IMR-90 (cell line): ENCODE data around the gene CYP11A1. TPM values are rescaled to one million over a fixed set of nuclear protein-coding genes. Genes with fewer than 3 reads are reported as not detected.

Experiments
- ATAC-seq: fragments of 200-7000 bp; cut with Tn5 transposase; 2 replicates; pipeline ENCODE4 v1.9.1; 2020; ENCODE audit warnings: low read depth, mild to moderate bottlenecking, moderate library complexity
- BruUV-seq: library from RNA; stranded (reverse); fragments of 400-500 nt; replicated peaks from 2 replicates; lab custom pipeline; 2021; lab: Mats Ljungman, UMichigan
- CTCF ChIA-PET: fragments of 300-600 bp; formaldehyde crosslinking; extraction: SDS; loops from one replicate; lab custom pipeline; 2021; ENCODE audit warnings: antibody characterized with exemption; lab: Yijun Ruan, JAX
- POLR2A ChIA-PET: fragments of 300-600 bp; sonication (Branson Sonifier 250); formaldehyde crosslinking; loops from one replicate; lab custom pipeline; 2022; ENCODE audit warnings: antibody characterized with exemption; ENCODE audit not compliant: unreplicated experiment; lab: Charles Lee
- DNase-seq: peaks from one replicate; pipeline ENCODE4 v3.0.0; 2013
- H2AFZ ChIP-seq: replicated peaks from 2 replicates; pipeline ENCODE3; 2013; ENCODE audit warnings: low read length, mild to moderate bottlenecking; ENCODE audit not compliant: poor library complexity
- H2AK5ac ChIP-seq: 2 replicates; pipeline ENCODE4 v1.6.1; 2013; ENCODE audit warnings: low read depth, low read length, inconsistent platforms
- H2AK9ac ChIP-seq: replicated peaks from 2 replicates; pipeline ENCODE3; 2013; ENCODE audit warnings: mild to moderate bottlenecking, low read depth, low read length, moderate library complexity; ENCODE audit not compliant: poor library complexity
- H2BK120ac ChIP-seq: 2 replicates; pipeline ENCODE4 v1.6.1; 2013; ENCODE audit warnings: low read depth, low read length, inconsistent platforms
- H2BK15ac ChIP-seq: 3 replicates; pipeline ENCODE4 v1.6.1; 2013; ENCODE audit warnings: low read depth, low read length, inconsistent platforms
- H2BK20ac ChIP-seq: 2 replicates; pipeline ENCODE4 v1.6.1; 2013; ENCODE audit warnings: low read depth, mild to moderate bottlenecking, inconsistent platforms, low read length, moderate library complexity
- H2BK5ac ChIP-seq: 2 replicates; pipeline ENCODE4 v1.6.1; 2013; ENCODE audit warnings: mild to moderate bottlenecking, low read depth, low read length, inconsistent platforms; ENCODE audit not compliant: poor library complexity, severe bottlenecking
- H3K14ac ChIP-seq: replicated peaks from 2 replicates; pipeline ENCODE4 v1.6.1; 2013; ENCODE audit warnings: low read depth, low read length, inconsistent platforms
- H3K18ac ChIP-seq: 2 replicates; pipeline ENCODE4 v1.6.1; 2013; ENCODE audit warnings: low read depth, low read length, control low read depth
- H3K23ac ChIP-seq: 2 replicates; pipeline ENCODE4 v1.6.1; 2013; ENCODE audit warnings: low read depth, low read length, inconsistent platforms
- H3K27ac ChIP-seq: 2 replicates; pipeline ENCODE4 v1.5.1; 2013; ENCODE audit warnings: mild to moderate bottlenecking, control low read depth, low read length; ENCODE audit not compliant: insufficient read depth
- H3K27me3 ChIP-seq: 2 replicates; pipeline ENCODE4 v1.6.1; 2013; ENCODE audit warnings: low read length; ENCODE audit not compliant: control insufficient read depth, insufficient read depth
- H3K36me3 ChIP-seq: 2 replicates; pipeline ENCODE4 v1.6.1; 2013; ENCODE audit warnings: low read length, mixed read lengths; ENCODE audit not compliant: control insufficient read depth, insufficient read depth
- H3K4ac ChIP-seq: 2 replicates; pipeline ENCODE4 v1.6.1; 2013; ENCODE audit warnings: low read depth, low read length, inconsistent platforms
- H3K4me1 ChIP-seq: 2 replicates; pipeline ENCODE4 v1.6.1; 2013; ENCODE audit warnings: low read length, mixed read lengths; ENCODE audit not compliant: control insufficient read depth, insufficient read depth
- H3K4me2 ChIP-seq: 2 replicates; pipeline ENCODE4 v1.6.1; 2013; ENCODE audit warnings: low read depth, mild to moderate bottlenecking, control low read depth, low read length, moderate library complexity
- H3K4me3 ChIP-seq: 2 replicates; pipeline ENCODE4 v1.5.1; 2013; ENCODE audit warnings: low read depth, mild to moderate bottlenecking, control low read depth, low read length, moderate library complexity; ENCODE audit not compliant: insufficient read depth
- H3K56ac ChIP-seq: 2 replicates; pipeline ENCODE4 v1.6.1; 2013; ENCODE audit warnings: low read length, inconsistent platforms; ENCODE audit not compliant: insufficient read depth; ENCODE audit errors: extremely low read depth
- H3K79me1 ChIP-seq, 2 experiments: 2 replicates each; pipeline ENCODE4 v1.6.1; 2013; ENCODE audit warnings: low read length in 2 of 2, inconsistent platforms in 1 of 2, low read depth in 1 of 2
- H3K9ac ChIP-seq: 2 replicates; pipeline ENCODE4 v1.6.1; 2013; ENCODE audit warnings: low read depth, low read length, control low read depth
- H3K9me1 ChIP-seq: 2 replicates; pipeline ENCODE4 v1.6.1; 2013; ENCODE audit warnings: low read length, inconsistent platforms; ENCODE audit not compliant: insufficient read depth
- H3K9me3 ChIP-seq: 2 replicates; pipeline ENCODE4 v1.6.1; 2013; ENCODE audit warnings: low read length; ENCODE audit not compliant: control insufficient read depth, insufficient read depth
- H4K20me1 ChIP-seq: 2 replicates; pipeline ENCODE4 v1.6.1; 2013; ENCODE audit warnings: low read length, inconsistent platforms; ENCODE audit not compliant: insufficient read depth
- H4K5ac ChIP-seq: 2 replicates; pipeline ENCODE4 v1.6.1; 2013; ENCODE audit warnings: mild to moderate bottlenecking, low read depth, low read length, control low read depth
- H4K8ac ChIP-seq, 2 experiments: 2 replicates each; pipeline ENCODE4 v1.6.1; 2013; ENCODE audit warnings: low read depth in 2 of 2, low read length in 2 of 2, control low read depth in 1 of 2, inconsistent platforms in 1 of 2
- H4K91ac ChIP-seq: 2 replicates; pipeline ENCODE4 v1.6.1; 2013; ENCODE audit warnings: low read depth, low read length, inconsistent platforms; ENCODE audit not compliant: insufficient read depth
- BHLHE40 ChIP-seq: fragments of 150-350 bp; IDR thresholded peaks from 2 replicates; pipeline ENCODE4 v1.6.1; 2016; ENCODE audit warnings: mild to moderate bottlenecking, low read depth, low read length
- CEBPB ChIP-seq: IDR thresholded peaks from 2 replicates; pipeline ENCODE4 v1.6.1; 2012; ENCODE audit warnings: low read depth, low read length, improper control_type of control experiment
- MAZ ChIP-seq: IDR thresholded peaks from 2 replicates; pipeline ENCODE4 v1.6.1; 2012; ENCODE audit warnings: low read depth, mild to moderate bottlenecking, low read length, improper control_type of control experiment, moderate library complexity, borderline replicate concordance
- MXI1 ChIP-seq: IDR thresholded peaks from 2 replicates; pipeline ENCODE4 v1.6.1; 2012; ENCODE audit warnings: low read depth, mild to moderate bottlenecking, low read length, moderate library complexity, borderline replicate concordance
- NFE2L2 ChIP-seq: fragments of 150-350 bp; IDR thresholded peaks from 2 replicates; pipeline ENCODE4 v1.6.1; 2016; ENCODE audit warnings: low read depth, mild to moderate bottlenecking, low read length
- POLR2A ChIP-seq: IDR thresholded peaks from 2 replicates; pipeline ENCODE4 v1.6.1; 2012; ENCODE audit warnings: mild to moderate bottlenecking, low read depth, low read length
- RAD21 ChIP-seq: IDR thresholded peaks from 2 replicates; pipeline ENCODE4 v1.6.1; 2012; ENCODE audit warnings: low read length, improper control_type of control experiment
- RCOR1 ChIP-seq: IDR thresholded peaks from 2 replicates; pipeline ENCODE4 v1.6.1; 2012; ENCODE audit warnings: mild to moderate bottlenecking, low read length, improper control_type of control experiment; ENCODE audit not compliant: insufficient replicate concordance
- RFX5 ChIP-seq: IDR thresholded peaks from 2 replicates; pipeline ENCODE4 v1.8.0; 2012; ENCODE audit warnings: low read depth, mild to moderate bottlenecking, low read length, moderate library complexity
- WGBS, 2 experiments: methylation state at CpG; one replicate each; pipeline versions ENCODE4 v1.1.5 to v1.1.7; 2013; ENCODE audit warnings: missing lambda C conversion rate in 2 of 2; ENCODE audit not compliant: insufficient read length in 1 of 2; ENCODE audit errors: extremely low coverage in 2 of 2; 5-methylcytosine and 5-hydroxymethylcytosine counted together
- dilution Hi-C: fragments of 300-500 bp; cut with HindIII; formaldehyde crosslinking; loops from one replicate; pipeline ENCODE4 v1.14.3; 2018; ENCODE audit warnings: low sequenced_read_pairs; ENCODE audit not compliant: unreplicated experiment
- in situ Hi-C: fragments of 300-500 bp; cut with MboI; formaldehyde crosslinking; loops from 3 replicates; pipeline ENCODE4 v1.14.3; 2019; ENCODE audit warnings: low sequenced_read_pairs, inconsistent platforms, mixed read lengths
- intact Hi-C: fragments of 100-400 bp; cut with micrococcal nuclease; formaldehyde crosslinking; loops from 2 replicates; pipeline ENCODE4 v1.10.0; 2022
- polyA plus RNA-seq, 3 experiments: library from polyadenylated mRNA; depleted of rRNA; stranded (reverse); fragments of >200 nt; gene quantifications; 2 replicates each; pipeline ENCODE4 v1.2.3, GENCODE V29; 2012; ENCODE audit warnings: low replicate concordance in 1 of 3
- total RNA-seq: library from RNA; depleted of rRNA; stranded (reverse); fragments of >200 nt; gene quantifications from 2 replicates; pipeline ENCODE4 v1.2.3, GENCODE V29; 2012
- TF ChIP-seq, protein P1 (sequence below): conservative IDR thresholded peaks from 2 replicates; pipeline ENCODE4 v1.5.1; 2012; ENCODE audit warnings: mild to moderate bottlenecking, low read depth, low read length, improper control_type of control experiment
- TF ChIP-seq, protein P2 (sequence below): fragments of 150-350 bp; IDR thresholded peaks from 2 replicates; pipeline ENCODE4 v1.6.1; 2016; ENCODE audit warnings: low read depth, mild to moderate bottlenecking, low read length, moderate library complexity, borderline replicate concordance

The CYP11A1 gene
- total and polyA plus RNA-seq, 2 of the 4 experiments (the other 2 are of a cell fraction) = 0.18 to 0.50 TPM

DNA sequence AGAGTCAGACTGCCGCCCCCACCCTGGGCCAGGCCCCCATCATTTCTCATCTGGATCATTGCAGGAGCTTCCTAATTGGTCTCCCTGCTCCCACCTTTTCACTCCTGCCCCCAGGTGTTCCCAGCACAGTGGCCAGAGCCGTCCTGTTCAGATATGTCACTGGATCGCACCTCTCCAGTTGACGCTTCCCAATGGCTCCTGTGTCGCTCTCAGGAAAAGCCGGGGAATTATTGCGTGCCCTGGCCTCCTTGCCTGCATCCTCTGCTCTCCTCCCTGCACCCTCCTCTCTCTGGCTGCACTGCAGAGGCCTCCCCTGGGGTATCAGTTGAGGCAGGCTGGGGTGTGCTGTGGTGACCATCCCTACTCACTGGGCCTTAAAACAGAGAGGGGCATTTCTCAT lies 25.5 kb upstream of the CYP11A1 start:
- Histone ChIP-seq H2AK9ac (peak overlapping the region; percentile 74), H3K4me1 (peaks cover 33% of the 10 kb centered on the region), H2AFZ (peak overlapping the region; percentile 92), H2AK5ac (peak overlapping the region; percentile 97), H2BK120ac (peak overlapping the region; percentile 93), H2BK5ac (peak overlapping the region; percentile 23), H4K5ac (no peak overlapping the region), H3K27me3 (no peaks in the 10 kb centered on the region), H3K27ac (no peak overlapping the region), H3K56ac (no peak overlapping the region), H3K4me2 (no peak overlapping the region), H4K20me1 (no peaks in the 10 kb centered on the region), H2BK15ac (peak overlapping the region; percentile 95; the same call in 2 of the 3 replicates), H3K14ac (peak overlapping the region; percentile 66), H3K36me3 (no peaks in the 10 kb centered on the region), H3K9me3 (no peaks in the 10 kb centered on the region), H3K79me1 (peaks cover 0 to 14% of the 10 kb centered on the region in 2 experiments; a peak in 1 of 4 replicates), H3K9ac (no peak overlapping the region), H4K8ac (peak overlapping the region in 1 of 2 experiments; percentile 97; a peak in 3 of 4 replicates), H3K4ac (peak overlapping the region; percentile 92), H4K91ac (peak overlapping the region; percentile 34), H3K9me1 (peaks cover 34% of the 10 kb centered on the region), H3K23ac (no peak overlapping the region), H2BK20ac (peak overlapping the region; percentile 66), H3K18ac (no peak overlapping the region), H3K4me3 (no peak overlapping the region)
- CTCF ChIA-PET = interaction anchor here (2.8 kb wide), 1 partner anchor 10 kb away, joined by 11 read pairs; no protein-coding TSS in a partner anchor
- POLR2A ChIA-PET = no interaction called here
- ATAC-seq (no peak), DNase-seq (no peak)
- dilution Hi-C loops = no loop called here
- in situ Hi-C loops = no loop called here
- BruUV-seq = no TSS peak
- intact Hi-C loops = no loop called here
- TF ChIP-seq RAD21 (no peak), POLR2A (no peak), NFE2L2 (no peak), MAZ (no peak), MXI1 (no peak), CEBPB (no peak), RCOR1 (no peak), RFX5 (no peak), BHLHE40 (no peak)
- TF ChIP-seq, protein P1, sequence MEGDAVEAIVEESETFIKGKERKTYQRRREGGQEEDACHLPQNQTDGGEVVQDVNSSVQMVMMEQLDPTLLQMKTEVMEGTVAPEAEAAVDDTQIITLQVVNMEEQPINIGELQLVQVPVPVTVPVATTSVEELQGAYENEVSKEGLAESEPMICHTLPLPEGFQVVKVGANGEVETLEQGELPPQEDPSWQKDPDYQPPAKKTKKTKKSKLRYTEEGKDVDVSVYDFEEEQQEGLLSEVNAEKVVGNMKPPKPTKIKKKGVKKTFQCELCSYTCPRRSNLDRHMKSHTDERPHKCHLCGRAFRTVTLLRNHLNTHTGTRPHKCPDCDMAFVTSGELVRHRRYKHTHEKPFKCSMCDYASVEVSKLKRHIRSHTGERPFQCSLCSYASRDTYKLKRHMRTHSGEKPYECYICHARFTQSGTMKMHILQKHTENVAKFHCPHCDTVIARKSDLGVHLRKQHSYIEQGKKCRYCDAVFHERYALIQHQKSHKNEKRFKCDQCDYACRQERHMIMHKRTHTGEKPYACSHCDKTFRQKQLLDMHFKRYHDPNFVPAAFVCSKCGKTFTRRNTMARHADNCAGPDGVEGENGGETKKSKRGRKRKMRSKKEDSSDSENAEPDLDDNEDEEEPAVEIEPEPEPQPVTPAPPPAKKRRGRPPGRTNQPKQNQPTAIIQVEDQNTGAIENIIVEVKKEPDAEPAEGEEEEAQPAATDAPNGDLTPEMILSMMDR = no peak
- TF ChIP-seq, protein P2, sequence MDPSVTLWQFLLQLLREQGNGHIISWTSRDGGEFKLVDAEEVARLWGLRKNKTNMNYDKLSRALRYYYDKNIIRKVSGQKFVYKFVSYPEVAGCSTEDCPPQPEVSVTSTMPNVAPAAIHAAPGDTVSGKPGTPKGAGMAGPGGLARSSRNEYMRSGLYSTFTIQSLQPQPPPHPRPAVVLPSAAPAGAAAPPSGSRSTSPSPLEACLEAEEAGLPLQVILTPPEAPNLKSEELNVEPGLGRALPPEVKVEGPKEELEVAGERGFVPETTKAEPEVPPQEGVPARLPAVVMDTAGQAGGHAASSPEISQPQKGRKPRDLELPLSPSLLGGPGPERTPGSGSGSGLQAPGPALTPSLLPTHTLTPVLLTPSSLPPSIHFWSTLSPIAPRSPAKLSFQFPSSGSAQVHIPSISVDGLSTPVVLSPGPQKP = no peak
- WGBS, 2 experiments = 77% methylated on average over 4 of the region's 7 CpGs; no CpG with 5 or more reads in 1 of the 2 experiments
